GM21526 (cell line): Measurements from ENCODE around the gene WFIKKN1.

Source experiments
- ATAC-seq: cut with Tn5 transposase; IDR thresholded peaks from one replicate; pipeline ENCODE4 v1.9.1; 2021; ENCODE audit warnings: moderate library complexity; ENCODE audit not compliant: unreplicated experiment, low FRiP score

Gene WFIKKN1

GRCh38 chr16:621526-622105 lies 9.2 kb upstream of the WFIKKN1 start:
- no peak for ATAC-seq

GRCh38 chr16:622920-623280 lies 7.9 kb upstream of the WFIKKN1 start:
- ATAC-seq = no peak

- ATAC-seq = no peak
Observed at GRCh38 chr16:624526-625070, 6.2 kb upstream of the WFIKKN1 start.

GRCh38 chr16:625117-625976 lies 5.4 kb upstream of the WFIKKN1 start:
- no peak for ATAC-seq

- no peak for ATAC-seq
Observed at GRCh38 chr16:625977-626765, 4.6 kb upstream of the WFIKKN1 start.

- ATAC-seq = no peak
Observed at GRCh38 chr16:626787-627453, 3.9 kb upstream of the WFIKKN1 start.

- no peak for ATAC-seq
Observed at GRCh38 chr16:627454-628239, 3.1 kb upstream of the WFIKKN1 start.

GRCh38 chr16:628321-629061 lies 2.3 kb upstream of the WFIKKN1 start:
- ATAC-seq = no peak

GRCh38 chr16:629185-629832 lies 1.5 kb upstream of the WFIKKN1 start:
- ATAC-seq = no peak

- ATAC-seq = no peak
Observed at GRCh38 chr16:629833-630248, 944 bp upstream of the WFIKKN1 start.

- ATAC-seq = no peak
Observed at GRCh38 chr16:630249-630814, 453 bp upstream of the WFIKKN1 start.

- no peak for ATAC-seq
Observed at GRCh38 chr16:631808-632358, 1.1 kb downstream of the WFIKKN1 start.

GRCh38 chr16:632486-633335 lies 1.9 kb downstream of the WFIKKN1 start:
- ATAC-seq = no peak

- no peak for ATAC-seq
Observed at GRCh38 chr16:633336-634050, 2.7 kb downstream of the WFIKKN1 start.

GRCh38 chr16:634051-634670 lies 3.4 kb downstream of the WFIKKN1 start:
- ATAC-seq = no peak

- ATAC-seq = no peak
Observed at GRCh38 chr16:634996-635395, 4.2 kb downstream of the WFIKKN1 start.
